Measurements from ENCODE around the gene CBLL1.

Gene CBLL1

GRCh38 chr7:107744345-107744750 is 406 bp downstream of the CBLL1 start:
- DNase-seq = peak; percentile 50

GRCh38 chr7:107746006-107746405 is 2.1 kb downstream of the CBLL1 start:
- no peak for DNase-seq

- DNase-seq = no peak
These were observed 7.2 kb downstream of the CBLL1 start for GRCh38 chr7:107751113-107751512.

GRCh38 chr7:107754642-107755041 is 10.7 kb downstream of the CBLL1 start:
- no peak for DNase-seq

- DNase-seq = no peak
These were observed 14.7 kb downstream of the CBLL1 start for GRCh38 chr7:107758667-107759066.

- no peak for DNase-seq
These were observed 23.4 kb downstream of the CBLL1 start for GRCh38 chr7:107767391-107767790.

- DNase-seq = no peak
These were observed 24.3 kb downstream of the CBLL1 start for GRCh38 chr7:107768263-107768662.

GRCh38 chr7:107773027-107773426 is 29.1 kb downstream of the CBLL1 start:
- DNase-seq = no peak

- no peak for DNase-seq
These were observed 33.8 kb downstream of the CBLL1 start for GRCh38 chr7:107777702-107778101.

GRCh38 chr7:107778283-107778682 is 34.3 kb downstream of the CBLL1 start:
- DNase-seq = no peak

- no peak for DNase-seq
These were observed 35.7 kb downstream of the CBLL1 start for GRCh38 chr7:107779647-107780099.

GRCh38 chr7:107782374-107782773 is 38.4 kb downstream of the CBLL1 start:
- DNase-seq = no peak

GRCh38 chr7:107783648-107784047 is 39.7 kb downstream of the CBLL1 start:
- DNase-seq = no peak

GRCh38 chr7:107785170-107785569 is 41.2 kb downstream of the CBLL1 start:
- no peak for DNase-seq

GRCh38 chr7:107785926-107786325 is 42.0 kb downstream of the CBLL1 start:
- no peak for DNase-seq

- DNase-seq = no peak
These were observed 44.3 kb downstream of the CBLL1 start for GRCh38 chr7:107788216-107788615.

GRCh38 chr7:107788662-107789061 is 44.7 kb downstream of the CBLL1 start:
- no peak for DNase-seq

GRCh38 chr7:107789647-107790046 is 45.7 kb downstream of the CBLL1 start:
- DNase-seq = no peak

- DNase-seq = no peak
These were observed 48.4 kb downstream of the CBLL1 start for GRCh38 chr7:107792364-107792763.

GRCh38 chr7:107799647-107800264 is 55.8 kb downstream of the CBLL1 start:
- DNase-seq = no peak

- no peak for DNase-seq
These were observed 59.2 kb downstream of the CBLL1 start, which contains the start of gene SLC26A3 for GRCh38 chr7:107803009-107803610. TSS of gene SLC26A3 (minus strand) at chr7:107803223. CDS start at chr7:107794509, 8,714 bp downstream.

GRCh38 chr7:107809179-107809578 is 65.2 kb downstream of the CBLL1 start:
- no peak for DNase-seq

- DNase-seq = no peak
These were observed 66.7 kb downstream of the CBLL1 start for GRCh38 chr7:107810626-107811025.
